GM12892 (cell line): ENCODE measurements around the gene MICALL1.

Source experiments
- DNase-seq: peaks from one replicate; pipeline ENCODE4 v3.0.0; 2011; ENCODE audit not compliant: insufficient read length
- FAIRE-seq: peaks from 2 replicates; lab custom pipeline; 2011; peaks lifted over from hg19 to GRCh38; lab: Jason Lieb, UNC
- POLR2A ChIP-seq: IDR thresholded peaks from 2 replicates; pipeline ENCODE4 v1.6.1; 2011; ENCODE audit warnings: low read depth, low read length, control low read depth
- POLR2AphosphoS5 ChIP-seq: IDR thresholded peaks from 2 replicates; pipeline ENCODE4 v1.6.1; 2011; ENCODE audit warnings: low read depth, low read length, control low read depth
- TAF1 ChIP-seq: IDR thresholded peaks from 2 replicates; pipeline ENCODE4 v1.6.1; 2011; ENCODE audit warnings: low read depth, mild to moderate bottlenecking, control low read depth, low read length, borderline replicate concordance

Gene MICALL1

DNA sequence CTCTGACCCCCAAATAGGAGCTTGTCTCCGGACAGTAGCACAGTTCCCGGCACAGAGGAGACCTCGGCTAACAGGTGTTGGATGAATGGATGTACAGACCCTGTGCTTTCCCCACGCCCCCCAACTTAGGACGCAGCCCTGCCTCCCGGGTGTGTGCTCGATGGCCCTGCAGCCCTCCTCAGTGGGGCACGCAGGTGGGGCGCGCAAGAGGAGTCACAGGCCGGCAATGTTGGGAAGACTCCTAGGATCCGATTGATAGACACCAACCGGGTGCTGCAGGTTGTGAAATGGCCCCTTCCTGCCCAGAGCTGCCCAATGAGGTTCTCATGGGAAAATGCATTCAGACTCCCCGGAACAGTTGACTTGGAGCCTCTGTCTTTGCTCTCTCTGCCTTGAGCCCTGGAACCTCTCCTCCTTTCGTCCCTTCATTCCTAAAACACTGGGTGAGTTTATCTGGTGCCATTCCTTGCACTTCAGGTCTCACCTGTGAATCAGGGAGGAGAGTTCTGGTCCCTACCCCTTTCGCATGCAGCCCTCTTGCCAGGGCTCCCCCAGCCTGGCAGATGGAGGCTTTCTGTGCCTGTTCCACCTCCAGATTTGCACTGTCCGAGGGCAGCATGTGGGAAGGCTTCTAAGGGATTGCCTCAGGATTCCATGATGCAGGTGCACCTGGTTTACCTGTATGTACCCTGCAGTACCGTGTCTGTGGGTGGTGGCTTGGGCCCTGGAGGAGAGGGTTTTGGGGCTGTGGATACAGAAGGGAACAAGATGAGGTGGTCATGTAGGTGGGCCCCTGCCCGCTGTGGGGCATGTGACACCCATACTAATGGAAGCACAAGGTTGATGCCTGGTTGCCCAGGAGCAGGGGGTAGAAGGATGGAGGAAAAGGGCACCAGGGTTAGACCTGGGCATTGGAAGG is 1.2 kb downstream of the MICALL1 start:
- FAIRE-seq (peak; percentile 33), DNase-seq (no peak)

DNA sequence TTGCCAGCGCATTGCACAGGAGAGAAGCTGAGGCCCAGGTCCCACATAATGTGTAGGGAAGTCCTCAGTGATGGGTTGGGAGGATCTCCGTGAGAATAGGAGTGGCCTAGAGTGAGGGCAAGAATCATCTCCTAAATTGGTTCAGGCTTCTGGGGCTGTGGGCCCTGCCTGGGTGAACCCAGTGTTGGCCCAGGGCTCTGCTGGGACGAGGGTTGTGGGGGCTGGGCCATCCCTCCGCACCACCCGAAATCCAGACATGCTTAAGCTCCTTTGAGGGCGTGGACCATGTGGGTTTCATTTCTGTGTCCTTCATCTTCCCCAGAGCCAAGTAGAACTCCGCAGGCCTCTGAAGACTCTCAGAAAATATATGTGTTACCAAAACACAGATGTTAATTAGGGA is 3.7 kb downstream of the MICALL1 start:
- DNase-seq (no peak), FAIRE-seq (no peak)
- TF ChIP-seq POLR2A (no peak), POLR2AphosphoS5 (no peak), TAF1 (no peak)

More for the DNA sequence above, 1.2 kb downstream of the MICALL1 start:
- TF ChIP-seq POLR2AphosphoS5 (no peak), POLR2A (no peak), TAF1 (no peak)

GRCh38 chr22:37910890-37911672 is 5.0 kb downstream of the MICALL1 start:
- TF ChIP-seq POLR2AphosphoS5 (no peak), POLR2A (no peak), TAF1 (no peak)
- FAIRE-seq (no peak), DNase-seq (no peak)

- TF ChIP-seq POLR2AphosphoS5 (no peak), POLR2A (no peak), TAF1 (no peak)
- FAIRE-seq = no peak
Measured at GRCh38 chr22:37911697-37912096, 5.6 kb downstream of the MICALL1 start.

DNA sequence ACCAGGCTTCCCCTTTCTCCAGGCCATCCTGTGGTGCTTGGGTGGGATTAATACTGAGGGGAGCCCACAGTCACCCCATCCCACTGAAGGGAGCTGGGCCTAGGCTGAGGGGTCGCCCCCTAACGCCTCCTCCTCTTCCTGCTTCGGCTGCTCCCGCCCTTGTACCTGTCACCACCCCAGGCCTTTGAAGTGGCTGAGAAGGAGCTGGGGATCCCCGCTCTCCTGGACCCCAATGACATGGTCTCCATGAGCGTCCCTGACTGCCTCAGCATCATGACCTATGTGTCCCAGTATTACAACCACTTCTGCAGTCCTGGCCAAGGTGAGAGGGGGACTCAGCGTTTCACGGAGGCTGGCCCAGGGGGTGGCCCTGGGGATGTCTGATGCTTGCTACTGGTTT is 6.1 kb downstream of the MICALL1 start:
- TF ChIP-seq TAF1 (no peak), POLR2AphosphoS5 (no peak), POLR2A (no peak)
- no peak for FAIRE-seq
- DNase-seq = no peak

More at GRCh38 chr22:37911697-37912096, 5.6 kb downstream of the MICALL1 start:
- DNase-seq = no peak

DNA sequence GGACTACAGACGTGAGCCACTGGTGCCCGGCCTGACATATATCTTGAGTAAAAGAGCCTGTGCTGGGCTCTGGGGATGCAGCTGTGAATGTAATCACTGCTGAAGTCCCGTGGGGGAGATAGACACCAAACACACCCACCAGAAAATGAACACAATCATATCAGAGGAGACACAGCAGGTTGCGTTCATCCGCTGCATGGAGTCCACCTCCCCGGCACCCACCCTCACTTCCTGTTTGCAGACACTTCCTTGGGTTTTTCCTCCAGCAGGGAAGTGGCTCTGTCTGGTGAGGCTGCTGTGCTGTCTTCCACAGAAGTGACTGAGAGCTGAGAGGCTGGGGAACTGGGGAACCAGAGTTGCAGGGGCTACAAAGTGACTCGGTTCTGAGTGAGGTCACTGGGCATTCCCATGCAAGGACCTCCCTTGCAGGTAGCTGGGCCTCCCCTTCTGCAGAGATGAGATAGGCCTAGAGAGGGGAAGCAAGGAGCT is 7.2 kb downstream of the MICALL1 start:
- TF ChIP-seq POLR2AphosphoS5 (no peak), POLR2A (no peak), TAF1 (no peak)
- no peak for FAIRE-seq
- no peak for DNase-seq

GRCh38 chr22:37916311-37916710 is 10.2 kb downstream of the MICALL1 start:
- no peak for FAIRE-seq
- DNase-seq = no peak
- TF ChIP-seq TAF1 = no peak
- TF ChIP-seq POLR2A = no peak
- no peak for TF ChIP-seq POLR2AphosphoS5

GRCh38 chr22:37917874-37918548 is 11.9 kb downstream of the MICALL1 start:
- TF ChIP-seq TAF1 (no peak), POLR2A (no peak), POLR2AphosphoS5 (no peak)

GRCh38 chr22:37918580-37919270 is 12.6 kb downstream of the MICALL1 start:
- no peak for FAIRE-seq

More at GRCh38 chr22:37917874-37918548, 11.9 kb downstream of the MICALL1 start:
- DNase-seq = no peak
- FAIRE-seq = peak; percentile 30

GRCh38 chr22:37920126-37920525 is 14.0 kb downstream of the MICALL1 start:
- DNase-seq (no peak), FAIRE-seq (no peak)
- TF ChIP-seq TAF1 (no peak), POLR2AphosphoS5 (no peak), POLR2A (no peak)

More at GRCh38 chr22:37918580-37919270, 12.6 kb downstream of the MICALL1 start:
- no peak for TF ChIP-seq TAF1
- no peak for TF ChIP-seq POLR2A
- TF ChIP-seq POLR2AphosphoS5 = no peak
- no peak for DNase-seq

- DNase-seq = no peak
- TF ChIP-seq POLR2AphosphoS5 = no peak
- TF ChIP-seq TAF1 = no peak
- no peak for TF ChIP-seq POLR2A
- FAIRE-seq = no peak
Measured at GRCh38 chr22:37922191-37922590, 16.1 kb downstream of the MICALL1 start.
